Muscle of arm (tissue), 14 donors: ENCODE measurements around the gene SLC20A1. TPM values are rescaled to one million over a fixed set of nuclear protein-coding genes. Genes with fewer than 3 reads are reported as not detected.
"Not testable (repeated sequence)": the region's sequence is repeated elsewhere in the genome, so short reads cannot be mapped to it uniquely, and the experiment has no call there.

Source experiments
- DNase-seq: peaks from one replicate; pipeline ENCODE4 v3.0.0-alpha.2; 2013
- long read RNA-seq, 11 donors: transcript quantifications; one replicate each; lab custom pipeline, GENCODE V29; 2026
- polyA plus RNA-seq, 12 donors: library from polyadenylated mRNA; unstranded; fragments of 120-200 nt; gene quantifications; one replicate each; pipeline ENCODE4 v1.2.1, GENCODE V29; 2013; ENCODE audit not compliant: insufficient read length in 12 of 12

Gene SLC20A1, protein sequence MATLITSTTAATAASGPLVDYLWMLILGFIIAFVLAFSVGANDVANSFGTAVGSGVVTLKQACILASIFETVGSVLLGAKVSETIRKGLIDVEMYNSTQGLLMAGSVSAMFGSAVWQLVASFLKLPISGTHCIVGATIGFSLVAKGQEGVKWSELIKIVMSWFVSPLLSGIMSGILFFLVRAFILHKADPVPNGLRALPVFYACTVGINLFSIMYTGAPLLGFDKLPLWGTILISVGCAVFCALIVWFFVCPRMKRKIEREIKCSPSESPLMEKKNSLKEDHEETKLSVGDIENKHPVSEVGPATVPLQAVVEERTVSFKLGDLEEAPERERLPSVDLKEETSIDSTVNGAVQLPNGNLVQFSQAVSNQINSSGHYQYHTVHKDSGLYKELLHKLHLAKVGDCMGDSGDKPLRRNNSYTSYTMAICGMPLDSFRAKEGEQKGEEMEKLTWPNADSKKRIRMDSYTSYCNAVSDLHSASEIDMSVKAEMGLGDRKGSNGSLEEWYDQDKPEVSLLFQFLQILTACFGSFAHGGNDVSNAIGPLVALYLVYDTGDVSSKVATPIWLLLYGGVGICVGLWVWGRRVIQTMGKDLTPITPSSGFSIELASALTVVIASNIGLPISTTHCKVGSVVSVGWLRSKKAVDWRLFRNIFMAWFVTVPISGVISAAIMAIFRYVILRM
- 10 to 100 TPM in 11 of 12 donors, not detected in 1; 17.4 to 31.1 (median 24.8) TPM for polyA plus RNA-seq
- long read RNA-seq, donor 1, partial matches to known transcripts: 6 of 7 reads
- long read RNA-seq, donor 1, other reads (novel, unspliced or antisense): 0 of 7 reads
- long read RNA-seq, donor 2, partial matches to known transcripts: 14 of 16 reads
- long read RNA-seq, donor 2, other reads (novel, unspliced or antisense): 0 of 16 reads
- long read RNA-seq, donor 3, partial matches to known transcripts: 0 of 3 reads
- long read RNA-seq, donor 3, other reads (novel, unspliced or antisense): 0 of 3 reads
- long read RNA-seq, donor 4: 0 reads
- long read RNA-seq, donor 5, partial matches to known transcripts: 13 of 16 reads
- long read RNA-seq, donor 5, other reads (novel, unspliced or antisense): 0 of 16 reads
- long read RNA-seq, donor 6, partial matches to known transcripts: 17 of 18 reads
- long read RNA-seq, donor 6, other reads (novel, unspliced or antisense): 0 of 18 reads
- long read RNA-seq, donor 7, partial matches to known transcripts: 0 of 2 reads
- long read RNA-seq, donor 7, other reads (novel, unspliced or antisense): 0 of 2 reads
- long read RNA-seq, donor 8, partial matches to known transcripts: 0 of 3 reads
- long read RNA-seq, donor 8, other reads (novel, unspliced or antisense): 0 of 3 reads
- long read RNA-seq, donor 9, partial matches to known transcripts: 11 of 13 reads
- long read RNA-seq, donor 9, other reads (novel, unspliced or antisense): 0 of 13 reads
- long read RNA-seq, donor 10, partial matches to known transcripts: 0 of 2 reads
- long read RNA-seq, donor 10, other reads (novel, unspliced or antisense): 0 of 2 reads
- long read RNA-seq, donor 11, partial matches to known transcripts: 5 of 7 reads
- long read RNA-seq, donor 11, other reads (novel, unspliced or antisense): 0 of 7 reads

DNA sequence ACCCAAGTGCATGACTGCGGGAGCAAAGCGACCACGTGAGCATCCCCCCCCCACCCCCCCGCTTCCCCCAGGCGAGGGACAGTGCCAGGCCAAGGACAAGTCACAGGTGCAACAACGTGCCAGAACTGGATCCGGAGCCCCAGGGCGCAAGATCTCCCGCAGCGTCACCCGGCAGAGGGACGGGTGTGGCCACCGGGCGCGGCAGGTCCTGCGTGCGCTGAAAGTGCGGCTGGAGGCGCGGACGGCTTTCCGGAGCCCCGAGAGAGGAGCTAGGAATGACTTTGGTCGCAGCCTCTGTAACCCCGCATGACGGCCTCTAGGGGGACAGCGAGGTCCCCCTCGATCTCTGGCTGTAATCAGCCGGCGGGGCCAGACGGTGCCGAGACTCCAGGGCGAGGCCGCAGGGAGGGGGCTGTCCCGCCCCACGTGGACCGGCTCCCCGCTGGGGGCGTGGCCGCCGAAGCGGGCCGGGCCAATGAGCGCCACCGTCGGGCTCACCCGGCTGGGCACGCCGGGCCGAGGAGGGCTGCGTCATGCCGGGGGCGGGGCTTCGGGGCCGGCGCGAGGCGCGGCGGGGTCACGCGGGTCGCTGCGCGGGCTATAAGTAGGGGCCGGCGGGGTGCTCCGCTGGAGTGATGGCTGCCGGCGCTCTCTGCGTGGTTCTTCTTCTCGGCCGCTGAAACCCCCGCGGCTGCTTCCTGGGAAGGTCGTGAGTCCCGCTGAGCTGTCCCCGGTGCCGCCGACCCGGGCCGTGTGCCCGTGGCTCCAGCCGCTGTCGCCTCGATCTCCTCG, at the start of gene SLC20A1:
TSS of gene SLC20A1 (plus strand) at position 630 of the 792 bp plus-strand sequence. CDS start 890 bp downstream, outside the sequence.
- DNase-seq: peak; percentile 85

DNA sequence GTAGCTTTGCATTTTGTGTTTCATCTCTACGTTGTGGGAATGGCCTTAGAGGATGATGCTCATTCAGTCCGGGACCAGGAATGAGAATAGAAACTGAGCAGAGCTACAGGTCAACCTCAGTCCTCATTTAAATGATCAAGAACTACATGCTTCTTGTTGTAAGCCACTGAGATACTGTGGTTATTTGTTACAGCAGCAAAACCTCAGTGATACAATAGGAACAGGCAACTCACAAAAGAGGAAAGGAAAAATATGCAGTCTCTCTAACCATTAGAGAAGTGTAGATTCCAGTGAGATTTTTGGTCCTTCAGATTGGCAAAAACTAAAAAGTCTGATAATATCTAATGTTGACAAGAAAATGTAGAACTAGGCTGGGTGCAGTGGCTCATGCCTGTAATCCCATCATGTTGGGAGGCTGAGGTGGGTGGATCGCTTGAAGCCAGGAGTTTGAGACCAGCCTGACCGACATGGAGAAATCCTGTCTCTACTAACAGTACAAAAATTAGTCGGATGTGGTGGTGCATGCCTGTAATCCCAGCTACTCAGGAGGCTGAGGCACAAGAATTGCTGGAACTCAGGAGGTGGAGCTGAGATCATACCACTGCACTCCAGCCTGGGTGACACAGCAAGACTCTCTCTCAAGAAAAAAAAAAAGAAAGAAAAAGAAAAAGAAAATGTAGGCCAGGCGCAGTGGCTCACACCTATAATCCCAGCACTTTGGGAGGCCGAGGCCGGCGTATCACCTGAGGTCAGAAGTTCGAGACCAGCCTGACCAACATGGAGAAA, 48.0 kb upstream of the SLC20A1 start:
- DNase-seq: no peak

DNA sequence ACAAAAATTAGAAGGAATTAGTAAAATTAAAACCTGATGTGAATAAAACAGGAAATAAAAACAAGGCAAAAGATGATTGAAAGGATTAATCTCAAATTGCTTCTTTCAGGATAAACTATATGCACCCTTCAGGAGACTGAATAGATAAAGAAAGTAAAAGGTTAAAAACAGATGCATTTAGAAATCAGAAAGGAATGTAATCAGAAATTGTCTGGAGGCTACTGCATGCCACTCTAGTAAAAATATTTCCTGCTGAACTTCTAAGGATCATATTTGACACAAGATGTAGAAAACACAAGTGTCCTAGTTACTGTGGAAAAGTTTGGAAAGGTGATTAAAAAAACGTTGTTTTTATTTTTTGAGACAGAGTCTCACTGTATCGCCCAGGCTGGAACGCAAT, 45.1 kb upstream of the SLC20A1 start:
- no peak for DNase-seq

DNA sequence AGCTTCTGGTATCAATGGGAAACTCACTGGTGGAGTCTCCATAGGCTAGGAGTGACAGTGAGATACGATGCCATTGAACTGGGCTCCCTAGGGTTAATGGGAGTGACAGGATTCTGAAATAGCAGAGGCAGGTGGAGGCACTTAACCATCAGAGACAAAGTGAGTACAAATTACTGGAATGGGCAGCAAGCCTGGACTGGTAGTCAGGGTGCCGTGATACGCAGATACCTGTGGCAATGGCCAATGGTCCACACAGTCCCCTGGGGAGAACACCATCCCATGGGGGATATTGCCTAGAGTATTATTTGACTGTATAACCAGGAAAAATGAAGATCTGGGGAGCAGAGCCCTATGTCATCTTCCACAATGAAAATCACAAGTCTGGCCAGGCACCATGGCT, 44.0 kb upstream of the SLC20A1 start:
- DNase-seq: no peak

DNA sequence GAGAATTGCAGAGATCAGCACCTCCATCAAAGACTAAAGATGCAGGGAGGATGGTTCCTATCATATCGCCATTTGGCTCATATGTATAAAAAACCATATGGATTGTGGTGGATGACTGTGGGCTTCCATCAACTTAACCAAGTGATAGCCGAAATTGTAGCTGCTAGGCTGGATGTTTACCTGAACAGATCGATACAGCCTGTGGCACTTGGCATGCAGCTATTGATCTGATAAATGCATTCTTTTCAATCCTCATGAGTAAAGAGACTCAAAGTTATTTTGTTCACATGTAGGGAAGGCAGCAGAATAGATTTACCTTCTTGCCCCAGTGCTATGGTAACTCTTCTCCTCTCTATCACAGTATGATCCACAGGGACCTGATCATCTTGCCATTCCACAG, 42.8 kb upstream of the SLC20A1 start:
- DNase-seq: no peak

DNA sequence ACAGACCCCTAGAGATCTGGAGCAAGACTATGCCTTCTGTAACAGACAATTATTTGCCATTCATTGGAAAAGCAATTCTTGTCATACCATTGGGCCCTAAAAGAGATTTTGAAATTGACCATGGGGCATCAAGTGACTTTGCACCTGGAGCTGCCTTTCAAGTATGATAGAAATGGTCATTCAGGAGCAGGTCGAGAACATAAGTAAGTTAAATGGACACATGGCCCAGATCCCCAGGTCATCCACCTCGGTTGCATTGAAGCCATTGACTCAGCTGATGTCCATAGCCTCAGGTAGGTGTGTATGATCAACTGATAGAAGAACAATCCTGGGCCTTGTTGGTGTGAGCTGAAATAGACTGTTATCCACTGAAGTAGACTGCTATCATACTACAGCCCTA, 42.0 kb upstream of the SLC20A1 start:
- no peak for DNase-seq

DNA sequence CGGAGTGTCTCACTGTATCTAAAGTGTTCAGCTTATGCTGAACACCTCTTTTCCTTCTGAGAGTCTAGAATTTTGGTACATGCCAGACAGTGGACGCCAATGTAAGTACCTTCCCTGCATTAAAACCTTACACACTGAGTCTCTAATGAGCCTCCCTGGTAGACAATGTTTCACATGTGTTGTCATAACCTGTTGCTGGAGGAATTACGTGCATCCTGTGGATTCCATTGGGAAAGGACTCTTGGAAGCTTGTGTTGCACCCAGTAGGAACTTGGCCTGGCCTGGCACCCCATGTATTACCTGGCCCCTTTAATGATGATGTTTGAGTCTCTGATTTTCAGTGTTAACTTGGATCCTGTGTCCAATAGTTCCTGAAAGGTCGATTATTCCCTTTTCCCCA, 40.8 kb upstream of the SLC20A1 start:
- DNase-seq: no peak

DNA sequence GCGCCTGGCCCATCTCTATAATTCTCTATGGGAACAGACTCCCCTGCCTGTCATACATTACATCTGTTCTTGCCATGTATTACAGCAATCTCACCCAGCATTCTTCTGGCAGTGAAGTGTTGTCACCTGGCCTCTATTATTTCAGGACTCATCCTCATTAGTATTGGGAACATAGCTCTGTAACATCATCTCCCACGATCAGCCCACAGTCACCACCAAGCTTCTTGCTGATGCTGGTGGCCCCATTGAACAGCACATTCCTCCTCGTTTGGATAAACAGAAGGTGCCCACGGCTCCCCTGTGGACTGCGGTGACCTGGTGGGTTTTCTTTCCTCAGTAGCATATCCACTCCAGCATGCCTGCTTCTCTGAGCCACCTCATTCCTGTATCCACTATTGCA, 39.8 kb upstream of the SLC20A1 start:
- no peak for DNase-seq

DNA sequence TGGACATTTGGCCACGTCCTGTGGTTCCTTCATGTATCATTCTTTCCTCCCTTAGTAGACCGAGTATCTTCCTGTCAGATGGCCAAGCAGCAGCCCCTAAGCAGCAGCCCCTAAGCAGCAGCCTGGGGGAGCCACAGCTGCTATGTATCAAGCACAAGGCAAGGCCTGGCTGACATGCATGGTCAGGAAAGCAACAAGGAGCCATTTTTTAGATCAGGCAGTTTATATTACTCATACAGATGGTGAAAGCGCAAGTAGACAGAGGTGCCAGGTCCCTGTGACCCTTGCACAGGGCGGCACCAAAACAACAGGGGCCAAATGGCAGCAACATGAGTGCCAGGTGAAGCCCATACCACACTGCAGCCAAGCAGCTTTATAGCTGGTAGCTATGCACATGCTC, 39.2 kb upstream of the SLC20A1 start:
- DNase-seq: no peak

DNA sequence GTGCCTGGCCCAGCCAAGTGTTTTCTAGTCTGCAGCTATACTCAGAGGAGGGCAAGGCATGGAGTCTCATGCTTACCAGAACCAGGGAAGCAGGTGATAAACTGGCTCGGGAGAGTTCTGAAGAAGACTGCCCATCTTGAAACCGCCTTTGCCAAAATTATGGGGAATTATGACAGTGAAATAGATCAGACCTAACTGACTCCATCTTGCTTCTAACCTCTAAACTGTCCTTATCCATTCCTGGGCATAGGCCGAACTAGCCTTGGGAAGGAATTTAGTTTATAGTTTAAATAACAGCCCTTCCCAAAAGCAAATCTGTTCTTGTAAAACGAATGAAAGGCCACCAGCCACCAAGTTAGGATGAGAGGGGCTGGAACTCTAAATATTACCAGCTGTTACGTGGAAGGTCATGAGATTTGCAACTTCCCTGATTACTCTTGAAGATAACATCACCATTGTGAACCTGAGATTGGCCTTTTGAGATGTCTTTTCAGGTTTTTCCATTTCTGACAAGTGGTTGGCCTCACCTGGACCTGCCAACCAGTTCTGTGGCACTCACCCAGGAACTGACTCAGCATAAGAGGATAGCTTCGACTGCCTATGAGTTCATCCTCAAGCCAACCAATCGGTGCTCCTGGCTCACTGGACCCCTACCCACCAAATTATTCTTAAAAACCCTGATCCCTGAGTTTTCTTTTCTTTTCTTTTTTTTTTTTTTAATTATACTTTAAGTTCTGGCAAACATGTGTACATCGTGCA, 37.9 kb upstream of the SLC20A1 start:
- no peak for DNase-seq

DNA sequence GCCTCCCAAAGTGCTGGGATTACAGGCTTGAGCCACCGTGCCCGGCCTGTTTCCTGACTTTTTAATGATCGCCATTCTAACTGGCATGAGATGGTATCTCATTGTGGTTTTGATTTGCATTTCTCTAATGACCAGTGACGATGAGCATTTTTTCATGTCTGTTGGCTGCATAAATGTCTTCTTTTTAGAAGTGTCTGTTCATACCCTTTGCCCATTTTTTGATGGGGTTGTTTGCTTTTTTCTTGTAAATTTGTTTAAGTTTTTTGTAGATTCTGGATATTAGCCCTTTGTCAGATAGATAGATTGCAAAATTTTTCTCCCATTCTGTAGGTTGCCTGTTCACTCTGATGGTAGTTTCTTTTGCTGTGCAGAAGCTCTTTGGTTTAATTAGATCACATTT, 36.4 kb upstream of the SLC20A1 start:
- DNase-seq: not testable (repeated sequence)

DNA sequence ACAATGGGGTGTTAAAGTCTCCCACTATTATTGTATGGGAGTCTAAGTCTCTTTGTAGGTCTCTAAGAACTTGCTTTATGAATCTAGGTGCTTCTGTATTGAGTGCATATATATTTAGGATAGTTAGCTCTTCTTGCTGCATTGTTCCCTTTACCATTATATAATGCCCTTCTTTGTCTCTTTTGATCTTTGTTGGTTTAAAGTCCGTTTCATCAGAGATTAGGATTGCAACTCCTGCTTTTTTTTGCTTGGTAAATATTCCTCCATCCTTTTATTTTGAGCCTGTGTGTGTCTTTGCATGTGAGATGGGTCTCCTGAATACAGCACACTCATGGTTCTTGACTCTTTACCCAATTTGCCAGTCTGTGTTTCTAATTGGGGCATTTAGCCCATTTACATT, 33.5 kb upstream of the SLC20A1 start:
- not testable (repeated sequence) for DNase-seq

DNA sequence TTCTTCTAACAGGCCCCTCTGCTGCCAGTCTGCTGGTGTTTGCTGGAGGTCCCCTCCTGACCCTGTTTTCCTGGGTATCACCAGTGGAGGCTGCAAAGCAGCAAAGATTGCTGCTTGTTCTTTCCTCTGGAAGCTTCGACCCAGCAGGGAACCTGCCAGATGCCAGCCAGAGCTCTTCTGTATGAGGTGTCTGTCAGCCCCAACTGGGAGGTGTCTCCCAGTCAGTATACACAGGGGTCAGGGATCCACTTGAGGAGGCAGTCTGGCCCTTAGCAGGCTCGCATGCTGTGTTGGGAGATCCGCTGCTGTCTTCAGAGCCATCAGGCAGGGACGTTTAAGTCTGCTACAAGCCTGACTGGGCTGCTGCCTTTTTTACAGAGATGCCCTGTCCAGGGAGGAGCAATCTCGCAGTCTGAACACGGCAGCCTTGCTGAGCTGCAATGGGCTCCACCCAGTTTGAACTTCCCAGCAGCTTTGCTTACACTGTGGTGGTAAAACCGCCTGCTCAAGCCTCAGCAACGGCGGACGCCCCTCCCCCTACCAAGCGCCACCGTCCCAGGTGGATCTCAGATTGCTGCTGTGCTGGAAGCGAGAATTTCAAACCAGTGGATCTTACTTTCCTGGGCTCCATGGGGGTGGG, 31.4 kb upstream of the SLC20A1 start:
- no peak for DNase-seq

DNA sequence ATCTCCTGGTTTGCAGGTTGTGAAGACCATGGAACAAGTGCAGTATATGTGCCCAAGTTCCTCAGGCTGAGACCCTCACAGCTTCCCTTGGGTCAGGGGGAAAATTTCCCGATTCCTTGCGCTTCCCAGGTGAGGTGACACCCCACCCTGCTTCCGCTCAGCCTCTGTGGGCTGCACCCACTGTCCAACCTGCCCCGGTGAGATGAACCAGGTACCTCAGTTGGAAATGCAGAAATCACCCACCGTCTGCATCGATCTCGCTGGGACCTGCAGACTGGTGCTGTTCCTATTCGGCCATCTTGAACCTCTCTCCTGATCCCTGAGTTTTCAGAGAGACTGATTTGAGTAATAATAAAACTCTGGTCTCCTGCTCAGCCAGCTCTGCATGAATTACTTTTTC, 30.7 kb upstream of the SLC20A1 start:
- no peak for DNase-seq

DNA sequence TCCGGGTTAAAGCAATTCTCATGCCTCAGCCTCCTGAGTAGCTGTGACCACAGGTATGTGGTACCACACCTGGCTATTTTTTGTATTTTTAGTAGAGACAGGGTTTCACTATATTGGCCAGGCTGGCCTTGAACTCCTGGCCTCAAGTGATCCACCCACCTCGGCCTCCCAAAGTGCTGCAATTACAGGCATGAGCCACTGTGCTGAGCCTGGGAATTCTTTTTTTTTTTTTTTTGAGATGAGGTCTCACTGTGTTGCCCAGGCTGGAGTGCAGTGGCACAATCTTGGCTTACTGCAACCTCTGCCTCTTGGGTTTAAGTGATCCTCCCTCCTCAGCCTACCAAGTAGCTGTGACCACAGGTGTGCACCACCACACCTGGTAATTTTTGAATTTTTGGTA, 29.9 kb upstream of the SLC20A1 start:
- DNase-seq: not testable (repeated sequence)

DNA sequence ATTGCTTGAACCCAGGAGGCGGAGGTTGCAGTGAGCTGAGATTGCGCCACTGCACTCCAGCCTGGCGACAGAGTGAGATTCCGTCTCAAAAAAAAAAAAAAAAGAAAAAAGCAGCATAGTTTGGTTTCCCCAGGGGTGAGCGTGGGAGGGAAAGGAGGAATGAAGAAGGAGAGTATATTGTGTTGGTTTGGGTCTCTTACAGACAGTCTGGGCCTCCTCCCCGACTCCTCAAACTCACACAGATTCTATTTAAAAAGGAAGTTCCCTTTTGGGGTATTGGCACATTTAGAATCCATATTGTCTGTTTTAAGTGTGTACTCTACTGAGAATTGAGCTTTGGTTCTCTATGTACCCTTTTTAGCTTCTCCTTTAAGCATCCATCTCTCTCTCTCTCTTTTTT, 27.4 kb upstream of the SLC20A1 start:
- no peak for DNase-seq

DNA sequence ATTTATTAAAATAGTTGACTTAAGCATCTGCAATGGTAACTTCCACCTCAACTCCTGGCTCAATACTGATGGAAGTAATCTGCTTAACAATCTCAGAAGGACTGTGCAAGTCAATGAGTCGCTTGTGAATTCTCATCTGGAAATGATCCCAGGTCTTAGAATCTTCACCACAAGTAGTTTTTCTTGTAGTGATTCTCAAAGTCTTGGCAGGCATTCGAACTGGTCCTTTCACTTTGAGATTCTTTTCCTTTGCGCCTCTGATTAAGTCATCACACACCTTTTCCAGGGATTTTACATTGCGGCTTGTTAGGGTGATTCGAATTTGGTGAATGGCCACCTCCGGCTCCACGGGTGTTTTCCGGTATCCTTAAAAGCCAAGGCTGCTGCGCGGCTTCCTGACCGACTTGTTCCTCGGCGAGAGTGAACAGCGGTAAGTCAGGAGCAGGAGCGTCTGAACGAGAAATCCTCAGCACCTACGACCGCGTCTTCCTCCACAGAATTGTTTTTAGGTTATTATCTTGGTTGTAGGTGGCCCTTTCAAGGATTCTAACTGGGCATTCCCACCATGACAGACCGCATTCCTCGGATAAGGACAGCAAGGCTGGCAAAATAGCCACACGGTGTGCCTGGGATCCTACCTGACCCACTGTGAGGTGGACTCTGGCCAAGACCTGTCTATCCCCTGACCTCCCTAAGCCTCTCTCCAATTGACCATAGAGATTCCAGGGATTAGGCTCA, 23.8 kb upstream of the SLC20A1 start:
- no peak for DNase-seq

DNA sequence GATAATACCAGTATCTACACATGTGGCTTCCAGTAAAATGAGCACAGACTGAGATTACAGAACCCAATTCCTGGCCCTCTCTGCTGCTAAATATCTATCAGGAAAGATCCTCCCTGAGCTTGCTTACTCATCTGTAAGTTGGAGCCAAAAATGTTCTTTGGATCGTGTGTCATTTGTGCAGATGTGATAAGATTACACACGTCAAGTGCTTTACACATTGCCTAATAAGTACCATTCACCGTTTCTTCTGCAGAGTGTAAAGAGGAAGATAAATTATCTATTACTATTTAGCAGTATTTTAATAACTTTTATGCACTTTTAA, 23.2 kb upstream of the SLC20A1 start:
- DNase-seq: no peak
